Parathyroid adenoma (tissue), 2 donors: Measurements from ENCODE around the gene PAXX.

Experiments used
- H2AFZ ChIP-seq: fragments of 300-600 bp; sonication (generic); one replicate; pipeline ENCODE4 v1.7.0; 2017; ENCODE audit warnings: antibody characterized with exemption, mild to moderate bottlenecking
- H3K27ac ChIP-seq: fragments of 300-600 bp; sonication (generic); one replicate; pipeline ENCODE4 v1.7.0; 2017
- H3K27me3 ChIP-seq: fragments of 300-600 bp; sonication (generic); one replicate; pipeline ENCODE4 v1.7.0; 2017; ENCODE audit warnings: low read length; ENCODE audit not compliant: control insufficient read depth, insufficient read depth
- H3K36me3 ChIP-seq: fragments of 300-600 bp; sonication (generic); one replicate; pipeline ENCODE4 v1.7.0; 2017; ENCODE audit warnings: low read length; ENCODE audit not compliant: control insufficient read depth, insufficient read depth
- H3K4me1 ChIP-seq: fragments of 300-600 bp; sonication (generic); one replicate; pipeline ENCODE4 v1.7.0; 2017; ENCODE audit warnings: control low read depth
- H3K4me2 ChIP-seq: fragments of 300-600 bp; sonication (generic); one replicate; pipeline ENCODE4 v1.7.0; 2017; ENCODE audit warnings: low read length
- H3K4me3 ChIP-seq: fragments of 300-600 bp; sonication (generic); one replicate; pipeline ENCODE4 v1.7.0; 2017; ENCODE audit warnings: low read depth, low read length
- H3K79me2 ChIP-seq: fragments of 300-600 bp; sonication (generic); one replicate; pipeline ENCODE4 v1.7.0; 2017; ENCODE audit warnings: control low read depth
- H3K9ac ChIP-seq: fragments of 300-600 bp; sonication (generic); one replicate; pipeline ENCODE4 v1.7.0; 2017; ENCODE audit warnings: mild to moderate bottlenecking
- H3K9me3 ChIP-seq: fragments of 300-600 bp; sonication (generic); one replicate; pipeline ENCODE4 v1.7.0; 2017; ENCODE audit warnings: low read length; ENCODE audit not compliant: control insufficient read depth
- CTCF ChIP-seq: fragments of 300-600 bp; sonication (generic); IDR thresholded peaks from one replicate; pipeline ENCODE4 v1.7.0; 2017; ENCODE audit warnings: antibody characterized with exemption, mild to moderate bottlenecking
- donor health status: primary hyperparathyroidism.

PAXX gene

GRCh38 chr9:137012694-137013570 is 20.7 kb downstream of the PAXX start:
- no peaks in the 10 kb centered on the region for H3K79me2 ChIP-seq
- H3K27me3 ChIP-seq = no peaks in the 10 kb centered on the region
- TF ChIP-seq CTCF = no peak
- no peaks in the 10 kb centered on the region for H3K9me3 ChIP-seq
- H3K36me3 ChIP-seq = no peaks in the 10 kb centered on the region
- no peak overlapping the region for H2AFZ ChIP-seq
- no peak overlapping the region for H3K27ac ChIP-seq
- H3K4me1 ChIP-seq = no peaks in the 10 kb centered on the region
- no peak overlapping the region for H3K4me3 ChIP-seq
- no peak overlapping the region for H3K4me2 ChIP-seq
- no peak overlapping the region for H3K9ac ChIP-seq

GRCh38 chr9:137013571-137013940 is 21.3 kb downstream of the PAXX start:
- Histone ChIP-seq H2AFZ (no peak overlapping the region), H3K9me3 (no peaks in the 10 kb centered on the region), H3K4me2 (no peak overlapping the region), H3K4me3 (no peak overlapping the region), H3K27ac (no peak overlapping the region), H3K36me3 (no peaks in the 10 kb centered on the region), H3K9ac (no peak overlapping the region), H3K79me2 (no peaks in the 10 kb centered on the region), H3K27me3 (no peaks in the 10 kb centered on the region), H3K4me1 (no peaks in the 10 kb centered on the region)
- TF ChIP-seq CTCF = no peak

GRCh38 chr9:137014166-137014565 is 21.9 kb downstream of the PAXX start:
- no peak overlapping the region for H3K9ac ChIP-seq
- no peak overlapping the region for H2AFZ ChIP-seq
- H3K4me2 ChIP-seq = no peak overlapping the region
- no peaks in the 10 kb centered on the region for H3K9me3 ChIP-seq
- no peaks in the 10 kb centered on the region for H3K27me3 ChIP-seq
- no peak for TF ChIP-seq CTCF
- no peak overlapping the region for H3K4me3 ChIP-seq
- no peaks in the 10 kb centered on the region for H3K36me3 ChIP-seq
- no peak overlapping the region for H3K27ac ChIP-seq
- H3K79me2 ChIP-seq = no peaks in the 10 kb centered on the region
- no peaks in the 10 kb centered on the region for H3K4me1 ChIP-seq

GRCh38 chr9:137014776-137015539 is 22.7 kb downstream of the PAXX start:
- Histone ChIP-seq H3K9me3 (no peaks in the 10 kb centered on the region), H3K4me1 (no peaks in the 10 kb centered on the region), H2AFZ (no peak overlapping the region), H3K4me2 (no peak overlapping the region), H3K4me3 (no peak overlapping the region), H3K36me3 (no peaks in the 10 kb centered on the region), H3K27ac (no peak overlapping the region), H3K27me3 (no peaks in the 10 kb centered on the region), H3K79me2 (no peaks in the 10 kb centered on the region), H3K9ac (no peak overlapping the region)
- no peak for TF ChIP-seq CTCF
